ENCODE results near the gene PPP3CA.

GRCh38 chr4:101306225-101306624 lies 41.1 kb downstream of the PPP3CA start:
- TF ChIP-seq CTCF (IDR thresholded peaks at IDR 0.05; ENCODE audit: low read length) (no peak), EZH2 (optimal IDR thresholded peaks at IDR 0.05; ENCODE audit: low read depth, low read length) (no peak)

Data from MM.1S (cell line).